Measurements from ENCODE around the gene SFN. TPM values are rescaled to one million over a fixed set of nuclear protein-coding genes. Genes with fewer than 3 reads are reported as not detected.

SFN gene
- total RNA-seq, 4 donors from 2014 or later: 0.36 to 1.5 TPM; not detected in 2

DNA sequence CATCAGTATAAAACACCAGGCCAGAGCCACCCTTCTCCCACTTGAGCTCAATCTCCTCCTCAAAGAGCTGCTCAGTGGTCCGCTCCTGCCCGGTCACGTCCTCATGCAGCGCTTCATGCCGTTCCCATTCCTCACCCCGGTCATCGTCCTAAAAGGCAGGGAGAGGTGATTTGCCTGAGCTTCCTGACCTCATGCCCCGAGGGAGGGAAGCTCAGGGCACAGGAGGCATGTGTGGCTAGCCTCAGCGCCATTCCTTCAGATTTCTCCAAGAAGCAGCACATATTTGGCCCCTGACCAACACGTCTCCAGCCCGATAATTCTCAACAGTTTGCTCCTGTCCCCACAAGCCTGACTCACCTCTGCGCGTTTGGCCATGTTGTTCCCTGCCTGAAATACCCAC, 31.3 kb downstream of the SFN start:
- no peak for DNase-seq
- in situ Hi-C loops (cut with MboI; ENCODE audit: low sequenced_read_pairs in 4 of 4) (no loop called here), intact Hi-C loops (cut with DNase I; ENCODE audit: low total_unique reads) (no loop called here)
- H3K4me3 ChIP-seq: no peak overlapping the region
- ATAC-seq: no peak
- no peaks in the 10 kb centered on the region for H3K9me3 ChIP-seq
- no peaks in the 10 kb centered on the region for H3K27me3 ChIP-seq
- H3K36me3 ChIP-seq: peaks cover 0 to 66% of the 10 kb centered on the region in 2 donors
- no peak overlapping the region for H3K27ac ChIP-seq
- H3K4me1 ChIP-seq: peaks cover 14 to 18% of the 10 kb centered on the region in 2 donors
- TF ChIP-seq, protein P1, sequence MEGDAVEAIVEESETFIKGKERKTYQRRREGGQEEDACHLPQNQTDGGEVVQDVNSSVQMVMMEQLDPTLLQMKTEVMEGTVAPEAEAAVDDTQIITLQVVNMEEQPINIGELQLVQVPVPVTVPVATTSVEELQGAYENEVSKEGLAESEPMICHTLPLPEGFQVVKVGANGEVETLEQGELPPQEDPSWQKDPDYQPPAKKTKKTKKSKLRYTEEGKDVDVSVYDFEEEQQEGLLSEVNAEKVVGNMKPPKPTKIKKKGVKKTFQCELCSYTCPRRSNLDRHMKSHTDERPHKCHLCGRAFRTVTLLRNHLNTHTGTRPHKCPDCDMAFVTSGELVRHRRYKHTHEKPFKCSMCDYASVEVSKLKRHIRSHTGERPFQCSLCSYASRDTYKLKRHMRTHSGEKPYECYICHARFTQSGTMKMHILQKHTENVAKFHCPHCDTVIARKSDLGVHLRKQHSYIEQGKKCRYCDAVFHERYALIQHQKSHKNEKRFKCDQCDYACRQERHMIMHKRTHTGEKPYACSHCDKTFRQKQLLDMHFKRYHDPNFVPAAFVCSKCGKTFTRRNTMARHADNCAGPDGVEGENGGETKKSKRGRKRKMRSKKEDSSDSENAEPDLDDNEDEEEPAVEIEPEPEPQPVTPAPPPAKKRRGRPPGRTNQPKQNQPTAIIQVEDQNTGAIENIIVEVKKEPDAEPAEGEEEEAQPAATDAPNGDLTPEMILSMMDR (IDR thresholded peaks at IDR 0.05 in 4 of 5, conservative IDR thresholded peaks at IDR 0.05 in 1 of 5): no peak
- no peak for TF ChIP-seq POLR2A (IDR thresholded peaks at IDR 0.05)

DNA sequence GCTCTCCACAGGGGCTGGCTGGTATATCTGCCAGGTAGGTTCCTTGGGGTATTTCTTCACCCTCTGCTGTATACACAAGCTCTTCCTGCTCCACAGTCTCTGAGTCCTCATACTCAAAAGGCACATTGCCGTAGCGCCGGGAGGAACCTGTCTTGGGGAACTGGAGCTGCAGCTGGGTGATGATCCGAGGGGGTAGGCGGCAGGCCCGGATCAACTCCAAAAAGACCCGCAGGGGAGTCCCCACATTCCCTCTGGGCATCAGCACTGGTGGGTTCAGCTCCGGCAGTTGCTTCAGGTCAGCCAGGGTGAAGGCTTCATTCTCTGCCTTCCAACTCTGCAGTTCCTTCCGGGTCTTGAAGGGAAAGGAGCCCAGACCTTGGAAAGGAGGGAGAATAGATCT, 34.4 kb downstream of the SFN start:
- Histone ChIP-seq H3K4me3 (no peak overlapping the region), H3K4me1 (peaks cover 20 to 21% of the 10 kb centered on the region in 2 donors), H3K36me3 (peaks cover 0 to 54% of the 10 kb centered on the region in 2 donors), H3K9me3 (no peaks in the 10 kb centered on the region), H3K27ac (no peak overlapping the region), H3K27me3 (no peaks in the 10 kb centered on the region)
- no peak for TF ChIP-seq POLR2A (IDR thresholded peaks at IDR 0.05)
- TF ChIP-seq, protein P1 (IDR thresholded peaks at IDR 0.05 in 4 of 5, conservative IDR thresholded peaks at IDR 0.05 in 1 of 5): no peak
- intact Hi-C loops (cut with DNase I; ENCODE audit: low total_unique reads): no loop called here
- DNase-seq (no peak), ATAC-seq (no peak)
- in situ Hi-C loops (cut with MboI; ENCODE audit: low sequenced_read_pairs in 4 of 4): no loop called here

DNA sequence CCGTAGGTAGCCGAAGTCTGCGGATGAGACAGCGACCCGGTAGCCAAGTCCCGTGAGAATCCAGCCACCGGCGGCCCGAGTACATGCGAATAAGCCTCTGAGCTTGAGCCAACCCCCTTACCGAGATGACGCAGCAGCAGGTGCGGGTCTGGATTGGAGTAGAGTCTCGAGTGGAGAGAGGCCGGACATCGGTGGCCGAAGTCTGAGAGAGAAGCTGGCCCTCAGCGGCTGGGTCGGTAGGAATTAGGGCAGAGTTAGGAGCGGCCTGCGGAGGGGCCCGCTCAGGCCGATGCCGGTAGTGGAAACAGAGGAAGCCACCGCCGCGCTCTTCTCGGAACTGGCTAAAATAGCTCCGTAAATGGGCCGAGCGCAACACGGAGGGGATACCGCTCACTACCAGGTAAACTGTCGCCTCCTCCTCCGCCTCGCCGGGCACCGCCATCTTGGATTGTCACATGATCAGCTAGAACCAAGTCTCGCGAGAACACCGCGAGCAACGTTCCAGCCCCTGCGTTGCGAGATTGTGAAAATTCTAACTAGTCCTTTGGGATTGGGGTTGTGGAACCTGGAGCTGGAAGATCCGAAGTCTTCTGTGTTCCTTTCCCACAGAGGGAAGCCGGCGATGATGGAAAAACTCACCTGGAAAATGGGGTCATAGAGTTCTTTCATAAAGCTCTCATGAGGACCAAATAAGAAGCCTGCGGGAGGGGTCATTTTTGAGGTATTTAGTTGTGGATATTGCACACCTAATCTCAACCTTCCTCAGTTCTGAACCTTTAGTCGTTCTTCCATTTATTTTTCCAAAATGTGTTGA, 37.3 kb downstream of the SFN start, which contains the start of gene GPATCH3:
Gene GPATCH3 (minus strand): TSS at position 467 of the 814 bp plus-strand sequence. CDS start 25 bp downstream, at position 442.
- ATAC-seq (peak; percentile 92 to 97), DNase-seq (peak; percentile 73 to 87)
- peaks cover 20 to 21% of the 10 kb centered on the region in 2 donors for H3K4me1 ChIP-seq
- H3K36me3 ChIP-seq: peaks cover 0 to 26% of the 10 kb centered on the region in 2 donors
- TF ChIP-seq, protein P1 (IDR thresholded peaks at IDR 0.05 in 4 of 5, conservative IDR thresholded peaks at IDR 0.05 in 1 of 5): peak in 1 of 5 experiments; percentile 15
- peak; percentile 34 to 37 for TF ChIP-seq POLR2A (IDR thresholded peaks at IDR 0.05)
- intact Hi-C loops (cut with DNase I; ENCODE audit: low total_unique reads) (no loop called here), in situ Hi-C loops (cut with MboI; ENCODE audit: low sequenced_read_pairs in 4 of 4) (no loop called here)
- peak within 1 kb of the TSS; percentile 85 to 90 (median 88) for H3K27ac ChIP-seq
- H3K9me3 ChIP-seq: no peaks in the 10 kb centered on the region
- no peaks in the 10 kb centered on the region for H3K27me3 ChIP-seq
- peak within 1 kb of the TSS; percentile 80 to 98 (median 87) for H3K4me3 ChIP-seq

DNA sequence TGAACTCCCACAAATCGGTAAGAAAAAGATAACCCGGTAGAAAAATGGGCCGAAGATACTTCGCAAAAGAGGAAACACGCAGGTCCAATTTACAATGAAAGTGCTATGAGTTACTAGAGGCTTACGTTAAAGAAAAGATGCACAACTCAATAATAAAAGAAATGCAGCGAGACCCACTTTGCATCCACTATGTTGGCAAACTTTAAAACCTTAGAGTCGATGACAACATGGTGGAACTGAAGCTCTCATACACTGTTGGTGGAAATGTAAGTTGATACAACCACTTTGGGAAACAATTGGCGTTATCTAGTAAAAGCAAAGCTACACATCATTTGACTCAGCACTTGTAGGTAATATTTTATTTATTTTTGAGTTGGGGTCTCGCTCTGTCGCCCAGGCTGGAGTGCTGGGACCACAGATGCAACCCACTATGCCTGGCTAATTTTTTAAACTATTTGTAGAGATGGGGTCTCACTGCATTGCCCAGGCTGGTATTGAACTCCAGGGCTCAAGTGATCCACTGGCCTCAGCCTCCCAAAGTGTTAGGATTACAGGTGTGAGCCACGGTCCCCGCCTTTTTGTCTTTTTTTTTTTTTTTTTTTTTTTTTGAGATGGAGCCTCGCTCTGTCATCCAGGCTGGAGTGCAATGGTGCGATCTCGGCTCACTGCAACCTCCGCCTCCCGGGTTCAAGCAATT, 38.0 kb downstream of the SFN start:
- peaks cover 0 to 18% of the 10 kb centered on the region in 2 donors for H3K36me3 ChIP-seq
- H3K27ac ChIP-seq: peak overlapping the region; percentile 85 to 90 (median 88)
- no peak for TF ChIP-seq POLR2A (IDR thresholded peaks at IDR 0.05)
- TF ChIP-seq, protein P1 (IDR thresholded peaks at IDR 0.05 in 4 of 5, conservative IDR thresholded peaks at IDR 0.05 in 1 of 5): no peak
- H3K27me3 ChIP-seq: no peaks in the 10 kb centered on the region
- H3K9me3 ChIP-seq: no peaks in the 10 kb centered on the region
- ATAC-seq: no peak
- no peak for DNase-seq
- intact Hi-C loops (cut with DNase I; ENCODE audit: low total_unique reads) (no loop called here), in situ Hi-C loops (cut with MboI; ENCODE audit: low sequenced_read_pairs in 4 of 4) (no loop called here)
- peaks cover 20% of the 10 kb centered on the region in 2 donors for H3K4me1 ChIP-seq
- peak overlapping the region; percentile 80 to 98 (median 87) for H3K4me3 ChIP-seq
